ENCODE results near the gene SRSF10. TPM values are rescaled to one million over a fixed set of nuclear protein-coding genes. Genes with fewer than 3 reads are reported as not detected.

The SRSF10 gene
- total and polyA plus RNA-seq, 2 of the 8 experiments (the other 6 are each of a cell fraction or from before 2014, with no cell fraction given): 155 to 194 TPM

- Histone ChIP-seq H3K56ac (replicated peaks; ENCODE audit: insufficient read length, low read depth, low read length) (no peak overlapping the region), H3K14ac (ENCODE audit: insufficient read length) (no peak overlapping the region), H3K9me3 (ENCODE audit: insufficient read depth in 2 of 2, low read depth in 1 of 2, low read length in 1 of 2) (no peaks in the 10 kb centered on the region), H3K4me1 (replicated peaks in 1 of 4; ENCODE audit: control insufficient read depth in 3 of 4, insufficient read depth in 4 of 4, low read length in 3 of 4) (no peaks in the 10 kb centered on the region), H2AK5ac (ENCODE audit: low read depth, low read length) (no peak overlapping the region), H4K5ac (ENCODE audit: insufficient read length, low read depth, low read length) (no peak overlapping the region), H2AFZ (ENCODE audit: low read length) (no peak overlapping the region), H4K91ac (replicated peaks; ENCODE audit: insufficient read length, low read length) (no peak overlapping the region), H3K79me1 (ENCODE audit: low read depth, low read length) (no peaks in the 10 kb centered on the region), H3K23me2 (ENCODE audit: low read depth, low read length) (no peaks in the 10 kb centered on the region), H3K9ac (replicated peaks in 1 of 4; ENCODE audit: extremely low read depth in 1 of 4, low read depth in 3 of 4, low read length in 3 of 4) (no peak overlapping the region), H3K27ac (ENCODE audit: low read depth, low read length) (no peak overlapping the region), H3K79me2 (ENCODE audit: control insufficient read depth in 1 of 2, insufficient read depth in 2 of 2, low read length in 2 of 2) (no peaks in the 10 kb centered on the region), H4K20me1 (replicated peaks in 1 of 2; ENCODE audit: control insufficient read depth in 1 of 2, insufficient read depth in 2 of 2, low read length in 2 of 2) (no peaks in the 10 kb centered on the region), H3K4me2 (ENCODE audit: insufficient read depth in 1 of 2, low read depth in 2 of 2, low read length in 2 of 2) (no peak overlapping the region), H3K27me3 (replicated peaks in 1 of 4; ENCODE audit: control insufficient read depth in 3 of 4, extremely low read depth in 1 of 4, insufficient read depth in 3 of 4, low read length in 3 of 4) (no peaks in the 10 kb centered on the region), H3K4ac (replicated peaks; ENCODE audit: insufficient read length, low read depth, low read length) (no peak overlapping the region), H2BK15ac (ENCODE audit: low read length) (no peak overlapping the region), H2BK120ac (replicated peaks; ENCODE audit: low read depth, low read length) (no peak overlapping the region), H2BK20ac (ENCODE audit: low read length) (no peak overlapping the region), H4K8ac (ENCODE audit: extremely low read depth, insufficient read depth, low read length) (no peak overlapping the region), H2BK12ac (ENCODE audit: low read depth, low read length) (no peak overlapping the region), H2BK5ac (ENCODE audit: low read depth, low read length) (no peak overlapping the region), H3K36me3 (ENCODE audit: control insufficient read depth in 2 of 4, insufficient read depth in 4 of 4, low read length in 3 of 4) (no peaks in the 10 kb centered on the region), H3K4me3 (ENCODE audit: extremely low read depth in 1 of 4, insufficient read depth in 2 of 4, low read depth in 3 of 4, low read length in 4 of 4) (no peak overlapping the region), H3K18ac (ENCODE audit: extremely low read depth, low read length) (no peak overlapping the region), H3K23ac (ENCODE audit: insufficient read length) (no peak overlapping the region)
- FAIRE-seq: no peak
- ChIA-PET POLR2A (ENCODE audit: partially characterized antibody) (interaction anchor here (1.1 to 1.5 kb wide), 2 partner anchors 12 to 20 kb away, joined by 3 to 4 read pairs; no protein-coding TSS in a partner anchor), CTCF (ENCODE audit: partially characterized antibody) (no interaction called here)
- WGBS, 2 experiments (ENCODE audit: extremely low coverage in 1 of 2, insufficient coverage in 1 of 2, insufficient read length in 1 of 2, insufficient replicate concordance in 2 of 2, low coverage in 1 of 2, low lambda C conversion rate in 2 of 2, missing lambda C conversion rate in 1 of 2): 87% methylated on average over 9 of the region's 13 CpGs; no CpG with 5 or more reads in 1 of the 2 experiments
- no peak for DNase-seq (ENCODE audit: low read depth in 1 of 2, low spot score in 2 of 2)
- TF ChIP-seq POLR2AphosphoS5 (IDR thresholded peaks at IDR 0.05; ENCODE audit: low read depth, low read length) (no peak), CTBP2 (IDR thresholded peaks at IDR 0.05; ENCODE audit: borderline replicate concordance, insufficient read depth, insufficient read length, low read length) (no peak), CEBPB (IDR thresholded peaks at IDR 0.05; ENCODE audit: low read depth, low read length) (no peak), GABPA (IDR thresholded peaks at IDR 0.05; ENCODE audit: borderline replicate concordance, insufficient read depth, low read length) (no peak), KDM4A (IDR thresholded peaks at IDR 0.05; ENCODE audit: low read depth, low read length, severe bottlenecking) (no peak), E2F6 (IDR thresholded peaks at IDR 0.05) (no peak), POLR2A (IDR thresholded peaks at IDR 0.05; ENCODE audit: control extremely low read depth in 1 of 2, low read depth in 2 of 2, low read length in 2 of 2) (no peak), CBX8 (IDR thresholded peaks at IDR 0.05; ENCODE audit: borderline replicate concordance, low read depth, low read length) (no peak), GTF2F1 (IDR thresholded peaks at IDR 0.05; ENCODE audit: borderline replicate concordance, low read depth, low read length) (no peak), TEAD4 (IDR thresholded peaks at IDR 0.05; ENCODE audit: low read depth, low read length) (no peak), BRCA1 (IDR thresholded peaks at IDR 0.05; ENCODE audit: low read depth, low read length) (no peak), EGR1 (IDR thresholded peaks at IDR 0.05; ENCODE audit: borderline replicate concordance, low read depth, low read length) (no peak), RFX5 (IDR thresholded peaks at IDR 0.05; ENCODE audit: borderline replicate concordance, low read depth, low read length) (no peak)
Measured at GRCh38 chr1:23995431-23995837, 15.3 kb upstream of the SRSF10 start.

Measured in H1 (cell line).